GM12892 (cell line): ENCODE measurements around the gene CCDC13.

Experiments
- POLR2A ChIP-seq: IDR thresholded peaks from 2 replicates; pipeline ENCODE4 v1.6.1; 2011; ENCODE audit warnings: low read depth, low read length, control low read depth
- POLR2AphosphoS5 ChIP-seq: IDR thresholded peaks from 2 replicates; pipeline ENCODE4 v1.6.1; 2011; ENCODE audit warnings: low read depth, low read length, control low read depth
- TAF1 ChIP-seq: IDR thresholded peaks from 2 replicates; pipeline ENCODE4 v1.6.1; 2011; ENCODE audit warnings: low read depth, mild to moderate bottlenecking, control low read depth, low read length, borderline replicate concordance

DNA sequence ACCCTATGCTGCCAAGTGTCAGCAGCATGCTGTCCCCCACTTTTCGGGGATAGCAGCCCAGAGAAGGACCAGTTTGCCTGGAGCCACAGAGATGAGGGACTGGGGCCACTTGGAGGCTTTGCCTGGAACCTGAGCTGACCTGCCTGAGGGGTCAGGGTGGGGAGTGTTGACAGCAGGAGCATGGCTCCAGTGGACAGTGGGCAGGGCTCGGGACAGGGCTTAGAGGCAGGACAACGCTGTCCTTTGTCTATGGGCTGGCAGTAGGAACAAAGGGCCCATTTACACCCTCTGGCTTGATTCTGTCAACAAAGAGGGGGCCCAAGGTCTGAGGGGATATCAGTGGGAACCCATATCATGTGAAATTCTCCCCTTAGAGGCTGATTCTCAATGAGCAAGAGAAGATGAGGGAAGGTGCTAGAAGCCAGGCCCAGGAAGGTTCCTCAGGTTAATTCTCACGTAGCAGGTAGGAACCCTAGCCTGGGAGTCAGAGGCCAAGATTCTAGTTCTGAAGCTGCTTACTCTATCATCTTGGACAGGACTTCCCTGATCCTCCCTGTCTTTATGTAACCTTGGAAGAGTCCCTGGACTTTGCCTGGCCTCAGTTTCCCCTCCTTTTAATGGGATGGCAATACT, 40.7 kb downstream of the CCDC13 start:
- TF ChIP-seq TAF1 (no peak), POLR2AphosphoS5 (no peak), POLR2A (no peak)
